HG02678 (cell line): ENCODE results near the gene CCDC157.

Experiments used
- ATAC-seq: cut with Tn5 transposase; IDR thresholded peaks from one replicate; pipeline ENCODE4 v1.9.1; 2021; ENCODE audit warnings: mild to moderate bottlenecking, moderate library complexity; ENCODE audit not compliant: unreplicated experiment

Gene CCDC157

GRCh38 chr22:30351226-30351625, 5.6 kb upstream of the CCDC157 start:
- ATAC-seq, result no peak

- ATAC-seq, result no peak
Measured at GRCh38 chr22:30354644-30355043, 2.2 kb upstream of the CCDC157 start.

DNA sequence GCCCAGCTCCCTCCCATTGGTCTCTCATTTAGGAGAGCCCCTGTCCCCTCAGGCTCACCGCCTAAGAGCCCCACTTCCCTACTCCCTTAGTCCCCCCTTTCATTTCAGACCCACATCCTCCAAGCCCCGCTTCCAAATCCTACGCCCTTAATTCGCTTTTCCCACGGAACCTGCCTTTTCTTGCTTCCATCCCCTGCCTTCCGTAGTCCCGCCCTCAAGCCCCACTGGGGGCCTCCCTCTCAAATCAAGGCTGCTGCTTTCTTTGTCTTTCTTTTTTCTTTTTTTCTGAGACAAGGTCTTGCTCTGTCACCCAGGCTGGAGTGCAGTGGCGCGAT, 396 bp downstream of the CCDC157 start:
- ATAC-seq, result no peak

- ATAC-seq, result no peak
Measured at GRCh38 chr22:30357650-30358215, 926 bp downstream of the CCDC157 start.

- no peak for ATAC-seq
Measured at GRCh38 chr22:30358541-30358940, 1.7 kb downstream of the CCDC157 start.

DNA sequence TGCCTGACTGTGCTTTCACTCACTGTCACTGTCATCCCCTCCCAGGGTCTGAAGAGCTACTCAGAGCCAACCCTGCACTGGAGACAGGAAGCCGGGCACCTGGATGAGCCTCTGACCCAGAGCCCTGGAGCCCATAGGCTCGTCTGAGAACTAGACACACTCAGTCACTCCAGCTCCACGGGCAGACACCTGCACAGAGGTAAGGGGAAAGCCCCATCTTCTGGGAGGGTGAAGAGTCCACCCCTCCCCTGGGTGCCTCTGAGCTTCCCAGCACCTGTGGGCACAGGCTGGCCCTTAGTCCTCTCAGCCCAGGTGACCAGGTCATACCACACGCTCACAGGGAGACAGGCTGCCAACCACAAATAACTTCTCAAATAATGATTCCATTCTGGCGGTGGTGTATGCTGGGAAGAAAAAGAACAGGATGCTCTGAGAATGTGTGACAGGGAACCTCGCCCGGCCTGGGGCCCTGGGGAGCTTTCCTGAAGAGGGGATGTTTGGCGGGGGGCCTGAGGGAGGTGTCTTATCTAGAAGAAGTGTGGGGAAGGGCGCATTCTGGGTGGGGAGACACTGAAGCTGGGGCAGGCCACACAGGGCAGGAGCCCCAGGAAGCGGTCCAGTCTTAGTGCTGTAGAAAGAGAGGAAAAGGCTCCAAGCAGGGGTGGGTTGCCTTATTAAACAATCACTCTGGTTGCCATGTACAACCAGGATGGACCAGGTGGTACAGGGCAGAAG, 5.3 kb downstream of the CCDC157 start:
- ATAC-seq, result no peak

- no peak for ATAC-seq
Measured at GRCh38 chr22:30362651-30363281, 6.0 kb downstream of the CCDC157 start.

GRCh38 chr22:30365891-30366290, 9.1 kb downstream of the CCDC157 start:
- ATAC-seq, result no peak

- ATAC-seq, result no peak
Measured at GRCh38 chr22:30368420-30368819, 11.6 kb downstream of the CCDC157 start.

DNA sequence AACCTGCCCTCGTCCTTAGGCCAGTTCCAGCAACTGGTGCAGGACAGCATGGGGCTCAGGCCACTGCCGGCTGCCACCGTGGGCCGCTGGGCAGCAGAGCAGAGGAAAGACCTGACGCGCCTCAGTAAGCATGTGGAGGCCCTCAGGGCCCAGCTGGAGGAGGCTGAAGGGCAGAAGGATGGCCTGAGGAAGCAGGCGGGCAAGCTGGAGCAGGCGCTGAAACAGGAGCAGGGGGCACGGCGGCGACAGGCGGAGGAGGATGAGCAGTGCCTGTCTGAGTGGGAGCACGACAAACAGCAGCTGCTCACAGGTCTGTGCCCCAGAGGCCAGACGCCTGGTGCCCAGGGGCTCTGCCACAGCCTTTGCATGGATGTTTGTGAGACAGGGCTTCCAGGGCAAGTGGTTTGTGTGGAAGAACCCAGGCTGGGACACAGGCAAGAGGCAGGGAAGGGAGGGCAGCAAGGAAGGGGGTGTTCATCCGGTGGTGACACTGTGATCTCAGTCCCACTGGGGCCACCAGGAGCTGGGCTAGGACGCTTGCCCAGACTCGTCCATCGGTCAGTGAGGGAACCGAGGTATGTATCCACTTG, 13.9 kb downstream of the CCDC157 start:
- ATAC-seq, result no peak

GRCh38 chr22:30371321-30371720, 14.5 kb downstream of the CCDC157 start:
- ATAC-seq, result no peak

GRCh38 chr22:30371981-30372380, 15.2 kb downstream of the CCDC157 start:
- ATAC-seq, result no peak

GRCh38 chr22:30372915-30373314, 16.1 kb downstream of the CCDC157 start:
- no peak for ATAC-seq

DNA sequence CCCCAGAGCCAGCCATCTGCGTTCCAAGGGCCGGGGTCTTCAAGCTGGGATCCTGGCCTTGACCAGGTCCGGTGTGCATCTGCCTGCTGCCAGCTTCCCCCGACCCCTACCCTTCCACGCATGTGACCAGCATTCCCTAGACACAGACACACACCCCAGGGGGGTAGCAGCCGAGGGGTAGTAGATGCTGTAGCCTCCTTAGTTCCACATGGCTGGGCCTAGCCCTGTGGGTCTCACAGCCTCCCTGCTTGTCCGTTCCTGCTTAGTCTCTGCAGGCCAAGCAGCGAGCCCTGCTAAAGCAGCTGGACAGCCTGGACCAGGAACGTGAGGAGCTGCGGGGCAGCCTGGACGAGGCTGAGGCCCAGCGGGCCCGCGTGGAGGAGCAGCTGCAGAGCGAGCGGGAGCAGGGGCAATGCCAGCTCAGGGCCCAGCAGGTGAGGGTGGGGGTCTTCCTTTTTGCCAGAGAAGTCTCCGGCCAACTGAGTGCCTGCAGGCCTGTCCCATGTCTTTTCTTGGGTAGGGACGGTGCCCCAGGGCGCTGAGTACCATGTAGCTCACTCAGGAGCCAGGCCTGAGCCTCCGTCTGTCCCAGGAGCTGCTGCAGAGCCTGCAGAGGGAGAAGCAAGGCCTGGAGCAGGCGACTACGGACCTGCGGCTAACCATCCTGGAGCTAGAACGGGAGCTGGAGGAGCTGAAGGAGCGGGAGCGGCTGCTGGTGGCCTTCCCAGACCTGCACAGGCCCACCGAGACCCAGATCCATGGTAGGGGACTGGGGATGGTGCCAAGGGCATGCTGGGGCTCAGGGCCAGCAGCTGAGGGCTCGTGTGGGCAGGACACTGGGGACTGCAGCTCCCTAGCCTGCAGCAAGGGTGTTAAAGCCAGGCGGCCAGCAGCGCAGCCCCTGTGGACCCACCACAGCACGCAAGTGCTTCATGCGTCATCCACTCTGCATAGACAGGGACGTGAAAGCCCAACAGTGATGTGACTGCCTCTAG, 16.8 kb downstream of the CCDC157 start:
- ATAC-seq, result no peak

GRCh38 chr22:30375312-30375849, 18.6 kb downstream of the CCDC157 start:
- ATAC-seq, result no peak

GRCh38 chr22:30380011-30380410, 23.2 kb downstream of the CCDC157 start:
- ATAC-seq, result no peak

GRCh38 chr22:30381264-30381663, 24.5 kb downstream of the CCDC157 start:
- no peak for ATAC-seq

GRCh38 chr22:30382340-30382739, 25.5 kb downstream of the CCDC157 start:
- no peak for ATAC-seq

DNA sequence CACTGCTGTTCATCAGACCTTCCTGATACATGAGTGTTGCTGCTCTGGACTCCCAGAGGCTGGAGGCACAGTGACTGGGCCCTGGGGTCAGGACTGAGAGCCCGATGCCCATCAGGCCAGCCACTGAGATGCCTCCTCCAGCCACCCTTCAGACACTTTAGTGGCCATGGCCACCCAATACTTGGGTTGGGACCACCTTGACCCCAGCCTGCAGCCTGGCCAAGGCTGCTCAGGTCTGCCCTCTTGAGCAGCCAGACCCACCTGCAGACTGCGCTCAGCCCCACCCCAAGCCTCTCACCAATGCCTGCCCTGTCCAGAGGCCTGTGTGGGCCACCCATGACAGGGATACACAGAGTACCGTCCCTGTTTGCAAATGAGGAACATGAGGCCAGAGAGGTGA, 26.3 kb downstream of the CCDC157 start:
- no peak for ATAC-seq

- ATAC-seq, result no peak
Measured at GRCh38 chr22:30385942-30386341, 29.1 kb downstream of the CCDC157 start.

DNA sequence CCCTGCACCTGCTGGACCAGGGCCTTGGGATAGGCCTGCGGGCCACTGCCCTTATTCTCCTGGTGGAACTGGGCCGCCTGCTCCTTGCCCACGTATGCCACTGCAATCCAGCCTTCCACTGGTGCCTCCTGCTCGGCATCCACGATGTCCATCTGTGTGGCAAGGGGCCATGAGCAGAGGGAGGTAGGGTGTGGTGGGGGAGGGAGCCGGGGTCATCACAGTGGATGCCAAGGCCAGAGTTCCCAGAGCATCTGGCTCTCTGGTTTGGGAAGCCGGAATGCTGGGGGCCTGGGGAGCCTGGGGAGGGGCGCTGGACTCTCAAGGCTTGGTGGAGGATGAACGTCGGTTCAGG, 29.8 kb downstream of the CCDC157 start:
- no peak for ATAC-seq
